Left forelimb (tissue), 1 donor: Measurements from ENCODE around the gene TMEM50A.
"Not testable (repeated sequence)": the region's sequence is repeated elsewhere in the genome, so short reads cannot be mapped to it uniquely, and the experiment has no call there.

ENCODE experiments used
- DNase-seq: peaks from one replicate; pipeline ENCODE4 v3.0.0-alpha.2; 2018; ENCODE audit warnings: low spot score

TMEM50A gene

DNA sequence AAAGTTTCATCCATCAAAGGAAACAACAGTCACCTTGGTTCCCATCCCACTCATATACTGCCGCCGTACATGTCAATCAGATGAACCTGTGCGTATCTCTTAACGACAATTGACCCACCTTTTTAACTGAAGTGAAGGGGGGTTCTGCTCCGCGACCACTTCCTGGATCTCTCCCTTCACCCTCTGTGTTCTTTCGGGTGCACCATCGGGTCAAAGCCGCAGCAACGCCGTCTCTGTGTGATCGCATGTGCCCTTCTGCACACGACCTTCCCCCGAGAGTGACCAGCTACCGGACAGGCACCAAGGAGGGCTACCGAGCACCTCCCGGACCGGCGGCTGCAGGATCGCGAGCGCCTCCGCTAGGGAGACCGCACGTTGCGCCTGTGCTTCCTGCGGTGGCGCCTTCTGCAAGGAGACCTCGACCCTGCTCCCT, 1.2 kb upstream of the TMEM50A start:
- DNase-seq, result not testable (repeated sequence)

DNA sequence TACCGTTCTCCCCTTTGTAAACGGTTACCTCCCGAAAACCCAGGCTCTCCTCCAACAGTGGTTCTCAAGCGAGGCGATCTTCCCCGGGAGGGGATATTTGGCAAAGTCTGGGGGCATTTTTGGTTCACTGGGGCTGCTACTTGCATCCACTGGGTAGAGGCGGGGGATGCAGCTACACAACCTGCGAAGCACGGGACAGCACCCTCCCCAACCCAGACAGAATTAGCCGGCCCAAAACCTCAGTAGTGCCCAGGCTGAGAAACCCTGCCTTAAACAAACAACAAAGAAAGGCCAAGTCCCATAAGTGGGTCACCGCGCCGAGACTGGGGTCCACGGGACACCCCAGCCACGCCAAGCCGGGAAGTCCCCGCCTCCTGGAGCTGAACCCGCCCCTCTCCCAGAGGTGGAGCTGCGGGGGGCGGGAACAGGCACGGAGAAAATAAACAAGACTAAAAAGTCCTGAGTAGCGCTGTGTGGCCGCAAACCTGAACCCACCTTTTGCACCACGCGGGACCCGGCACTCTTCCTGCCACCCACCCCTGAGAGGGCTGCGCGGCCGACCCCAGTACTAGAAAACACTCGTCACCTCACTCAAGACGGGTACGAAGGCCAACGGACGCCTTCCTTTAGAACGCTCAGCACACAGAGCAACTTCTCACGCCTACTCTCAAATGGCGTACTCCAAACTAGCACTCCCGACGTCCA, 499 bp upstream of the TMEM50A start:
- not testable (repeated sequence) for DNase-seq

DNA sequence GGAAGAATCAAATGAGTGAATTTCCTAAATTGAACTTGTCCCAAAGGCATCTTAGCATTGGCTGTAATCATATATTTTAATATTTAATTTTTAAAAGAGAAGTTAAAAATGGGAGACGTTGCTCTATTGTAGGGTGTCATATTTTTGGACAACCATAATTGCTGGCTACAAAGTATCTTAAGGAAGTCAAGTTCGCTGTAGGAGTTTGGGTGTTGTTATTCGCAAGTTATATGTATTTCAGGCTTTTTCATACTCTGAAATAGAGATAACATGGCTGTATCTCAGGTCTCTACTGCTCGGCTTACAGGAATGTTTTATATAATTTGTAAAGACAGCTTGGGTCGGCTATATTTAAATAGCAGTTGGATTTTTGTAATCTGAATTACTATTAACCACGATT, 852 bp downstream of the TMEM50A start:
- no peak for DNase-seq

DNA sequence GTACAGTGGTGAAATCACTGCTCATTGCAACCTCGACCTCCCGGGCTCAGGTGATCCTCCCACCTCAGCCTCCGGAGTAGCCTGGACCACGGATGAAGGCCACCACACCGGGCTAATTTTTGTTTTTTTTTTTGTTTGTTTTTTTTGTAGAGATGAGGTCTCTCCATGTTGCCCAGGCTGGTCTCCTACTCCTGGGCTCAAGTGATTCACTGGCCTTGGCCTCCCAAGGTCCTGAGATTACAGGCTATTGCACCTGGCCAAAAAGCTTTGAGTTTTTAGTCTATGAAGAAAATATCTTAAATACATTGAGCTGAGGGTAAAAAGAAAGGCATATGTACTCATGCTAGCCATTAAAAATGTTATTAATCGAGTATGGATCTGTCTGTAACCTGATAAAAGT, 3.6 kb downstream of the TMEM50A start:
- no peak for DNase-seq

DNA sequence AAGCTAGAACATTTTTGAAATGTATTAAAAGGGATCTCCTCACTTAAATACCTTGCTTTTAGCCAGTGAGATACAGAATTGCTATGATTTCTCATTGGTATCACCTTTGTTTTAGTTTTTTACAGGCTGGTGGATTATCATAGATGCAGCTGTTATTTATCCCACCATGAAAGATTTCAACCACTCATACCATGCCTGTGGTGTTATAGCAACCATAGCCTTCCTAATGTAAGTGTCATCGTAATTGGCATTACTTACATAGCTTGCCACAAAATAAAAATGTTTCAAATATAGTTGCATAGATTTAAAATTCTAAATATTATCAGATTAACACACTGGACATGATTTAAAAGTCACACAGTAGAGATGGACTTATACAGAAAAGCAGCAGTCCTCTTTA, 4.7 kb downstream of the TMEM50A start:
- DNase-seq, result no peak

DNA sequence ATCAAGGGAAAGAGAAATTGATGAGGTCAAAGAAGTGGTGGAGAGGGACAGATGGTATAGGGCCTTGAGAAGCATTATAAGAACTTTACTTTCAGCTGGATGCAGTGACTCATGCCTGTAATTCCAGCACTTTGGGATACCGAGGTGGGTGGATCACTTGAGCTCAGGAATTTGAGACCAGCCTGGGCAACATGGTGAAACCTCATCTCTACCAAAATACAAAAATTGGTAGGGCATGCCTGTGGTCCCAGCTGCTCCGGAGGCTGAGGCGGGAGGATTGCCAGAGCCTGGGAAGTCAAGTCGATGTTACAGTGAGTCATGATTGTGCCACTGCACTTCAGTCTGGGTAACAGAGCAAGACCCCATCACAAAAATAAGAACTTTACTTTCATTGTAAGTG, 5.7 kb downstream of the TMEM50A start:
- DNase-seq, result no peak

DNA sequence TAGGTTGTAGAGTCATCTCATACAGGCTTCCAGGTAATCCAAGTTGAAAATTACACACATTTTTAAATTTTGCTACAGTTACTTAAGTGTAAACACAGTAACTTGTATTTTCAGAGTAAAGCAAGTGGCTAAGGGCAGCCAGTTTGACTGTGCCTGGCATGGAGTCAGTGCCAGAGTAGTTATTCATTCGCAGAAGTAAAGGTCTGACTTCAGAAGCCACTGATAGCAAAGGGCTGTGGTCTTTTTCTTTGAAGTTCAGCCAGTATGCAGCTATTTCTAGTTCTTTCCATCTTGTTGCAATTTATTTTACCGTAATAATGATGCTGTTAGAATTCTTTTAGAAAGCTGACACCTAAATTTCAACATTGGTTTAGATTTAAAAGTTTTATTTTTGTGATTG, 9.4 kb downstream of the TMEM50A start:
- DNase-seq, result no peak

DNA sequence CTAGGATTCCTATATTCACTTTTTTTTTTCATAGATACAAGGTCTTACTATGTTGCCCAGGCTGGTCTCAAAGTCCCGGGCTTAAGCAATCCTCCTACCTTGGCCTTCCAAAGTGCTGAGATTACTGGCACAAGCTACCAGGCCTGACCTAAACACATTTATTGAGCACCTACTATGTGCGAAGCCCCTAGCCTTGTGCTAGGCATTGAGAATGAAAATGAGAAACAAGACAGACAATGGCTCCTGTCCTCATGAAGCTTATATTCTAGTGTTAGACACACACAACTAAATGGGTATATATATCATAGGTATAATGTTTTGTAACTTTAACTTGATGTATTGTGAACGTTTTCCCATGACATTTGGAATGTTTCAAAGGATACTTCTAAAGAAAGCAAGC, 11.5 kb downstream of the TMEM50A start:
- no peak for DNase-seq

DNA sequence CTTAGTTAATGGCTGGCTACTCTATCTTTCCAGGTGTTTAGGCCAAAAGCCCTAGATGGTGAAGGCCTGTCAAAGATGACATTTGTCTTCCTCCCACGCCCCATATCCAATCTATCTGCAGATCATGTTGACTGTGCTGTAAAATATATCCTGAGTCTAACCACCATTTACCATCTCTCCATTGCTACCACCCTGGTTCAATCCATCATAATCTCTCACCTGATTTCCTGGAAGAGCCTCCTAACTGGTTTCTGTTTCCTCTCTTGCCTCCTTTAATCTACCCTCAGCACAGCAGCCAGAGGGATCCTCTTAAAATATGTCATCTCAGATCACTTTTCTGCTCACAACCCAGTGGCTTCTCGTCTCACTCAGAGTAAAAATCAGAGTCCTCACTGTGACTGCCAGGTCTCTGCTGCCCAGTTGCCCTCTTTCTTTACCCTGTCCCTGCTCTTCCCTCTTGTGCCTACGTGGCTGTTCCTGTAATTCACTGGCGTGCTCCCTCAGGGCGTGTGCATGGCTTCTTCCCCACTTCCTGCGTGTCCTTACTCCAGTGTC, 17.8 kb downstream of the TMEM50A start:
- no peak for DNase-seq

DNA sequence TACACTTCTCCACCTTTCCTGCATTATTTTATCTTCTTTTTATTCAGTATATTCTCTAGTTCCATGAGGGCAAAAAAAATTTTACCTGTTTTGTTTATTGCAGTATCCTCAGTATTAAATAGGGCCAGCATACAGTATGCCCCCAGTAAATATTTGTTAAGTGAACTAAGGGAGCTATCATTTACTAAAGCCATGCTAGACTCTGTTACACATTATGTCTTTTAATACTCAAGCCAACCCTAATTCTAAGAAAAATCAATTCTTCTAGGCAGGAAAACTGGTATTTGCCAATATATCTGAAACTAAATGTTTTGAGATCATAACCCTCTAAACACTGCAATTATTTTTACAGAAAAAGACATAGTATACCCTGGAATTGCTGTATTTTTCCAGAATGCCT, 18.3 kb downstream of the TMEM50A start:
- DNase-seq, result no peak

DNA sequence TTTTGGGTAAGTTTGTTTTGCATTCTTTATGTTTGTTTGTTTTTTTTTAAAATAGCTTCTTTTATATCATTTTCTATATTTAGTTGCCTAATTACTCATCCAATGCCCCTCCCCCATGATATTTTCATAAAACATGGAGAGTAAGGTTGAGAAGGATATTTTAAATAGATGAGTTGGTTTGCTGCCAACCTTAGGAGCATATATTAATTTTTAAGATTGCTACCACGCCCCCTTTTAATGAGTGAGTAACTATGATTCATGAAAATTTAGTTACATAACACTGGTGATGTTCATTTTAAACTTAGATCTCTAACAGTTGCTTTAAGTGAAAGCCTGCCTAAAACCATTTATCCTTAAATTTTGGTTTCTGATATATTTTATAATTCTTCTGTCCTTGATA, 18.7 kb downstream of the TMEM50A start:
- DNase-seq, result no peak

DNA sequence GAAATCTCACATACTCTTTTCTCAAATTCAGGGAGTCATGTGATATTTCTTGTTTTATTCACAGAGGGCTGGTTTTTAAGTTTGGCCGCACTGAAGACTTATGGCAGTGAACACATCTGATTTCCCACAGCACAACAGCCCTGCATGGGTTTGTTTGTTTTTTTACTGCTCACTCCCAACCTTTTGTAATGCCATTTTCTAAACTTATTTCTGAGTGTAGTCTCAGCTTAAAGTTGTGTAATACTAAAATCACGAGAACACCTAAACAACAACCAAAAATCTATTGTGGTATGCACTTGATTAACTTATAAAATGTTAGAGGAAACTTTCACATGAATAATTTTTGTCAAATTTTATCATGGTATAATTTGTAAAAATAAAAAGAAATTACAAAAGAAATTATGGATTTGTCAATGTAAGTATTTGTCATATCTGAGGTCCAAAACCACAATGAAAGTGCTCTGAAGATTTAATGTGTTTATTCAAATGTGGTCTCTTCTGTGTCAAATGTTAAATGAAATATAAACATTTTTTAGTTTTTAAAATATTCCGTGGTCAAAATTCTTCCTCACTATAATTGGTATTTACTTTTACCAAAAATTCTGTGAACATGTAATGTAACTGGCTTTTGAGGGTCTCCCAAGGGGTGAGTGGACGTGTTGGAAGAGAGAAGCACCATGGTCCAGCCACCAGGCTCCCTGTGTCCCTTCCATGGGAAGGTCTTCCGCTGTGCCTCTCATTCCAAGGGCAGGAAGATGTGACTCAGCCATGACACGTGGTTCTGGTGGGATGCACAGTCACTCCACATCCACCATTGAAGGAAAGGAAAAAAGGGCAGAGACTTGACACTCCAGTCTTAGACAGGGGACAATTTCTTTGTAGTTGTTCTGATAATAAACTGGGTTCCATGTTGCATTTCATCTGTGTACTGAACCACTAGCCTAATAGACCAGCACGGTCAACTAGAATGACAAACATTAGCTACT, 22.8 kb downstream of the TMEM50A start:
- no peak for DNase-seq

DNA sequence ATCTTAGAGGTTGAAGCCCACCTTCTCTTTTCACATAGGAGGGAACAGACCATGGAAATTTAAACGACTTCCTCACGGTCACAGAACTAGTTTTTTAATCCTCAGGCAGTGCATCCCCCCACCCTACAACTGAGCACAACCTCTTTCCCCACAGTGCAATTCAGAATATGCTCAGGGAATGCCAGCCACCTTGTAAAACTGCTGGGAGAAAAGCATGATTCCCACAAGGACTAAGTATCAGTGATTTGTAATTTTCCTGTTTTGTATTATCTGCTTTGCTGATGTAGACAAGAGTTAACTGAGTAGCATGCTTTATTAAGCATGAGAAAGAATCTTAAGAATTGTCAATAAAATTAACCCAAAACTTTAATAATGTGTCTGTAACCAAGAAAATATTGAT, 23.8 kb downstream of the TMEM50A start:
- DNase-seq, result no peak

DNA sequence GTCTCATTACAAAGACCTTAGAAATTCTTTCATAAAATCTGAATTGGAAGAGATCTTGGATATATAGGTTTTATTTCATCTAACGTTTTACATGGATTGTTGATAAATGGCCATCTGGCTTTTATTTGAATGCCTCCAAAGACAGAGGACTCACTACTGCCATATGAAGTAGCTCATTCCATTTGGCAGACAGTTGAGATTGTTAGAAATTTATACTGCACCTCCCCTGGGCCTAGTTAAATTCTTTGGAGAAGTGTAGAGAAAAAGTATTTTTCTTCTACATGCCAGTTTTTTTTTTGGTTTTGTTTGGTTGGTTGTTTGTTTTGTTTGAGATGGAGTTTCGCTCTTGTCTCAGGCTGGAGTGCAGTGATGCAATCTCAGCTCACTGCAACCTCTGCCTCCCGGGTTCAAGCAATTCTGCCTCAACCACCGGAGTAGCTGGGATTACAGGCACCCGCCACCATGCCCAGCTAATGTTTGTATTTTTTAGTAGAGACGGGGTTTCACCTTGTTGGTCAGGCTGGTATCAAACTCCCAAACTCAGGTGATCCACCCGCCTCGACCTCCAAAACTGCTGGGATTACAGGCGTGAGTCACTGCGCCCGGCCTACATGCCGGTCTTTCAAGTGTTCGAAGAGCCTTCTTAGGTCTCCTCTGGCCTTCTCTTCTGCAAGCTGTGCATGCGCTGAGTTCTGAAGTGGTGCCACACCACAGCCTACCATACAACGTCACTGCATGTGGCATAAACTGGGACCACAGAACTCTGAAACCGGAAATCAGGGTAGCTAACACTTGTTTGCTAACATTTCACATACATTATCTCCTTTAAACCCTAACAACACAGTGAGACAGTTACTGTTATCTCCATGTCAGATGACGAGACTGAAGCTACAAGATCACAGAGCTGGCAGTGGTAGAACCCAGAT, 24.8 kb downstream of the TMEM50A start:
- not testable (repeated sequence) for DNase-seq

DNA sequence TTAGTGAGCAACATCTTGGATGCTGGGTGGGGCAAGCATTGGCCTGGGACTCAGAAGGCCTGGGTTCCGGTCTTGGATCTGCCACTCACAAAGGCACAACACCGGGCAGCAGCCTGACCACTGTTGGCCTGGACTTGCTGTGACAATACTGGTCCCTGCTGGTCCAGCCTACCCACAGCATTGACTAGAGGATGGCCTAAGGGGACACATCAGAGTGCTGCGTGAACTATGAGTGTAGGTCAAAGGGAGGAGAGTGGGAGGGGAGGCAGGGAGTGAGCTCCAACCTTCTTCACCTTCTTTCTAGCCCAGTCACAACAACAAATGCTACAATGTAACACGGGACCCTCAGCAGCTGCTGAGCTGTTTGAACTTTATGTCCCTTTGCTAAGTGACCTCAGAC, 31.1 kb downstream of the TMEM50A start:
- no peak for DNase-seq

DNA sequence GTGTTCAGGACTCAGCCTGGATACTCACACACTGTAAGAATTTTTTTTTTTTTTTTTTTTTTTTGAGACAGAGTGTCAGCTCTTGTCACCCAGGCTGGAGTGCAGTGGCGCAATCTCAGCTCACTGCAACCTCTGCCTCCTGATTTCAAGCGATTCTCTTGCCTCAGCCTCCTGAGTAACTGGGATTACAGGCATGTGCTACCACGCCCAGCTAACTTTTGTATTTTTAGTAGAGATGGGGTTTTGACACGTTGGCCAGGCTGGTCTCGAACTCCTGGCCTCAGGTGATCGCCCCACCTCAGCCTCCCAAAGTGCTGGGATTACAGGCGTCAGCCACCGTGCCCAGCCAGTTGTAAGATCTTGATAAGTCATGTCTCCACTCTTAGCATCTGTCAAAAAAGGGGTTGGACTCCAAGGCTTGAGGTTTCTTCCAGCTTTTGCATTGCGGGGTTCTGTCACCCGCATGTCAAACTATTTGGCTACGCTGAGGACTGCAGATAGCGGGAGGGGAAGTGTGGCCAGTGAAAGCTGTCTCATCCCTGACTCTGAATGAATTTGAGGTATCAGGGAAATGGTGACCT, 31.6 kb downstream of the TMEM50A start:
- DNase-seq, result not testable (repeated sequence)

DNA sequence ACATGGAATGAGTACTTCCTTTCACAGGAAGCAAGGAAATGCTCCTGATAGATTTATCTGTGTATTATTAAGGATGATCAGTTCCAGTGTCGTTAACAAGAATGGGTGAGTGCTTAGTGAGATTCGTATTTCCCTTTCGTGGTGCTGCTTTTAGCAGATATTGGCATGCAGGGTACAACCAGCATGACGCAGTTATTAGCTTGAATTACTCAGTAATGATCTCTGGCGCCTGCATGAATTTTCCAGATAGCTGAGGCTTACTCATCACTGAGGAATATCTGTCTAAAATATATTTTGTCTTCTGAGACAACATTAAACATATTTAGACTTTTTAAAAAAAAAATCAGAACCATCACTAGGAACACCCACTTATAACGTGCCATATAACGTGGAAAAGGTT, 33.6 kb downstream of the TMEM50A start:
- DNase-seq, result not testable (repeated sequence)

DNA sequence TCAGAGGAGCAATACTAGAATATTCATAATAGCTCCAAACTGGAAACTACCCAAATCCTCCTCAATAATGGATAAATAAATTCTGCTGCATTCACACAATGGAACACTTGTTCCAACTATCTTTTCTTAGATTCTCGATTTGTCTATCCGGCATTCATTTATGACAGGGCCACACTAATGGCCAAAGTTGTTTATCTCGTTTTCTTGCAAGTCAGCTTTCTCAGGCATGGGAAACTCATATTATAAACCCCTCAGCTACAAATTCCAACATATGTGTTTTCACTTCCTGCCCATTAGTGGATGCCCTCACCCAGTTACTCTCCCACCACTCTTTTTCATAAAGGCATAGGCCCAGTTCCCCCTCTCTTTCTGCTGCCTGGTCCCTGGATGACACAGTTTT, 40.2 kb downstream of the TMEM50A start:
- not testable (repeated sequence) for DNase-seq

DNA sequence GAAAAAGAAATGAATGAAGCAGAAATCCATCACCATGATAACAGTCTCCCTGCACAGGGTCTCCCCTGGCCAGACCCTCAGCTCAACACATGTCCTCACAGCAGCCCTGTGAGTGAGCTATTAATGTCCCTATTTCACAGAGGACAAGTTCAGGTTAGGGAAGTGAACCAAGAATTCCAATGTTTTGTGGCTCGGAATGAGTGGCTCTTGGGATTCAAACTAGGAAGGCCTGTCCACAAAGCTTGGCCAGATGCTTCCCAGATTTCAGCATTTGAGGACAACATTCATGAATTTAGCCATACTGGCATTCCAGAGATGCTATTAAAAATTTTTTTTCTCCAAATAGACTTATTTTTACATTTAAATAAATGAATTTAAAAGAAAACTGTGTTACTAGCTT, 44.4 kb downstream of the TMEM50A start:
- DNase-seq, result not testable (repeated sequence)

DNA sequence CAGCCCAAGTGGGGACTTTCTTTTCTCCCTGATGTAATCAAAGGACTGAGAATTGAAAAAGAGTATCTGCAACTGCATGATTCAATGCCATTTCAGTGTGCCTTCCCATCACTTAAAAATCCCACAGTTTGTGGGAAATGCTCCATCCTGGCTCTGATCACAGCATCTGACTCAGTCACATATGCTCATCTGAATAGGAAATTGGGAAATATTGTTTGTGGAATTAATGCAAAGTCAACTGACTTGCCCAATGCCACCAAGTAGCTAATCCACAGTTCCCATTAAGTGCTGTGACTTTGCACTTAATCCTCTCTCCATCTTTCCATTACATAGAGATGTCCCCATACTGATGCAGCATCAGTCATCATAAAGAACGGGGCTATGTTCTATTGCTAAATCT, 45.0 kb downstream of the TMEM50A start:
- DNase-seq, result not testable (repeated sequence)

DNA sequence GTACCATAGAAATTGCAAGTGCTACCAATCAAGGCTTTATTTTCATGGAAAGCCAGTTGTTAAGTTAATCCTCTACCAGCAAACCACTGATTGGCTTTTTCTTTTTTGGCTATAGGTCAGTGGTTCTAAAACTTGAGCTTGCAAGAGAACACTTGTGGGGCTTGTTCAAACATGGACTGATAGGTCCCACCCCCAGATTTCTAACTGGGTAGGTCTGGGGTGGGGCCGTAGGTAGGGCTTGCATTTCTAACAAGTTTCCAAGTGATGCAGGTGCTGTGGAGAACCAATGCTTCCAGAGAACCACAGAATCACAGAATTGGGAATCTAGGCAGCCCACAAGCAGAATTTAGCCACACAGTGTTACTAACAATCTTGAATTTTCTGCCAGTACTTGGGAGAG, 45.7 kb downstream of the TMEM50A start:
- DNase-seq, result not testable (repeated sequence)
